GM21526 (cell line): ENCODE data around the gene FLNC.

Source experiments
- ATAC-seq: cut with Tn5 transposase; IDR thresholded peaks from one replicate; pipeline ENCODE4 v1.9.1; 2021; ENCODE audit warnings: moderate library complexity; ENCODE audit not compliant: unreplicated experiment, low FRiP score

The FLNC gene

GRCh38 chr7:128888039-128888755, 58.0 kb downstream of the FLNC start:
- no peak for ATAC-seq

GRCh38 chr7:128888756-128889095, 58.5 kb downstream of the FLNC start:
- ATAC-seq: no peak

GRCh38 chr7:128889121-128889520, 58.9 kb downstream of the FLNC start:
- no peak for ATAC-seq

- no peak for ATAC-seq
Measured at GRCh38 chr7:128890306-128891109, 60.3 kb downstream of the FLNC start.

- no peak for ATAC-seq
Measured at GRCh38 chr7:128891110-128891941, 61.1 kb downstream of the FLNC start.

GRCh38 chr7:128891942-128892269, 61.7 kb downstream of the FLNC start:
- no peak for ATAC-seq

GRCh38 chr7:128892521-128893250, 62.5 kb downstream of the FLNC start:
- no peak for ATAC-seq

- ATAC-seq: no peak
Measured at GRCh38 chr7:128893251-128894100, 63.3 kb downstream of the FLNC start.

GRCh38 chr7:128894101-128894440, 63.9 kb downstream of the FLNC start:
- ATAC-seq: no peak

- ATAC-seq: no peak
Measured at GRCh38 chr7:128895320-128895719, 65.1 kb downstream of the FLNC start.

- no peak for ATAC-seq
Measured at GRCh38 chr7:128899392-128899791, 69.2 kb downstream of the FLNC start.

- no peak for ATAC-seq
Measured at GRCh38 chr7:128900237-128900636, 70.0 kb downstream of the FLNC start.

- ATAC-seq: no peak
Measured at GRCh38 chr7:128902761-128903585, 72.8 kb downstream of the FLNC start.

- ATAC-seq: no peak
Measured at GRCh38 chr7:128903621-128904361, 73.6 kb downstream of the FLNC start.

GRCh38 chr7:128904381-128905197, 74.4 kb downstream of the FLNC start:
- no peak for ATAC-seq

- ATAC-seq: no peak
Measured at GRCh38 chr7:128906001-128906765, 76.0 kb downstream of the FLNC start.
